HG03571 (cell line): ENCODE results near the gene FAM43A.

Experiments
- ATAC-seq: cut with Tn5 transposase; IDR thresholded peaks from one replicate; pipeline ENCODE4 v1.9.1; 2021; ENCODE audit not compliant: unreplicated experiment

Gene FAM43A

DNA sequence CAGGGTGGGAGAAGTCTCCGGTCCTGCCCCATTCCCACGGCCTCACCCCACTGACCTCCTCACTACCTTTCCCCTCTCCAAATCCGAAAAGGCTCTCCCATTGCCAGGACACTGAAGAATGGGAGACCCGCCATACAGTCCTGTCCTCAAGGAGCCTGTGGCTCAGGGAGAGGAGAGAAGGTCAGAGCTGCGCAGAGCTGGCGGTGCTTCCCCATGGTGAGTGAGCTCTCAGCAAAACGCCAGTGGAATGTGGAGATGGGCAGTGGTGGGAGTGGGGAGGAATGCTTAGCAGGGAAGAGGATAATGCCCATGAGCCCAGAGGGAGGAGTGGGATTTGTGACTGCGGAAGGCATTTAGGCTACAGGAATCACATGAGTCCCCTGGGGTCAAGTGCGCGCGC, 20.1 kb downstream of the FAM43A start:
- no peak for ATAC-seq

DNA sequence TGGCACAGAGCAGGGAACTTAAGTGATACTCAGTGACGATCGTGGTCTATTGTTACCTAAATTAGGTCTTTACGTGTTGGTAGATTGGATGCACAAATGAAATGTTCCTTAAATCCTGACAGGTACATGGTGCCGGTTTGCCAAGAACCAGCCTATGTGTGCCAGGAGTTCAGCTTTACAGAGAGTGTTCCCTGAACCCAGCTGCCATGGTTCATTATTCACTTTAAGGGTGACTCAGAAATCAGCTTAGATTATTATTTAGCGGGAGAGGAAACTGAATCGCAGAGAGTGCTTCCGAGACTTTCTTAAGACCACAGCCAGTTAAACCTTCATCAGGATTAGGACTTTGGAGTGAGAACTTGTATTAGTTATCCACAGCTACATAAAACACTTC, 21.5 kb downstream of the FAM43A start:
- no peak for ATAC-seq

GRCh38 chr3:194711286-194711685, 25.6 kb downstream of the FAM43A start:
- ATAC-seq, result no peak

DNA sequence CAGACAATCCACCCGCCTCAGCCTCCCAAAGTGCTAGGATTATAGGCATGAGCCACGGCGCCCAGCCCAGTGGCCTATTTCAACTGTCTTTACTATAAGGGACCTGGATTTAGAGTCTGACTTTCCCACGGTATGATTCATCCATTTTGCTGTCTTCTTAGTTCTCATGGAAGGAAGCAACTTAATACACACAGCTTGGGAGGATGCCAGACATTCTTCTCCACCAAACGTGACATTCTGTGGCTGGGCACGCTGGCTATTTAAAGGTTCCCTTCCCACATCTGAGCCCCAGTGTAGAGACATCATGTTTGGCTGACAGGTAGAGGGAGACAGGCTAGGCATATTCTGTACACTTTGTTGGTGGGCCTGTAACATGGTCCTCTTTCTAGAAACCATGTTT, 26.2 kb downstream of the FAM43A start:
- ATAC-seq, result no peak

GRCh38 chr3:194713299-194714136, 27.8 kb downstream of the FAM43A start:
- ATAC-seq, result no peak

GRCh38 chr3:194714137-194714455, 28.4 kb downstream of the FAM43A start:
- no peak for ATAC-seq

DNA sequence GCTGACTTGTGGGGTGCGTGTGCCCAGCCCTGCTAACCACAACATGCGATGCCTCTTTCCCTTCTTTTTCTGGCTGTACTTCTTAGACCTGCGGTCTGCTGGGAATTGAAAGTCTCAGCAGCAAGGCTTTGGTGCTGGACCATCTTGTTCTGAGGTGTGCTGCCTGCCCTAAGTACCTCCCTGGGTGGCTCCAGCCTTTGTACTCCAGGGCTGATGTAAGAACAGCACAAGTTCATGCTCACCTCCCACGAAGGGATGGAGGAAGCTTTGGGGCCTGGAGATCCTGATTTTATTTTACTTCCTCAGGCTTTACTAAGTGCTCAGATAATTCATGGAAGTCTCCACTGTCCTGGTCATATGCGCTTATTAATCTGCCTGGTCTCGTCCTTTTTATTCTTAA, 28.9 kb downstream of the FAM43A start:
- ATAC-seq, result no peak

GRCh38 chr3:194715022-194715800, 29.5 kb downstream of the FAM43A start:
- no peak for ATAC-seq

DNA sequence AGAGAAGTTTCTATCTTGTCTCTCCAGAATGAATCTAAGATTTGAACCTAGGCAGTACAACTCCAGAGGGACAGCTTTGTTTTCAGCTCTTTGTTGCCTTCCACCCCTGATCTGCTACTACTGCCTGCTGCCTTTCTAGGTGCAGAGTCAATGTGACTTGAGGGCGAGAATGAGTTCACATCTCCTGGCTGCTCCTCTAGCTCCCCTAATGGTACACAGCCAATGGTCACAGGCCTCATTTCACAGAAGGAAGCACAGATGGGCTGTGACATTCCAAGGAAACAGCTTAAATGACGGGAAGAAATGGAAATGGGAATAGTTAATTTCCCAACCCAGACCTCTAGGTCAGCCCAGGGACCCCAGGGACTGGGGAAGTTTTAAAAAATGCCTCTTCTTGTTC, 32.4 kb downstream of the FAM43A start:
- no peak for ATAC-seq

DNA sequence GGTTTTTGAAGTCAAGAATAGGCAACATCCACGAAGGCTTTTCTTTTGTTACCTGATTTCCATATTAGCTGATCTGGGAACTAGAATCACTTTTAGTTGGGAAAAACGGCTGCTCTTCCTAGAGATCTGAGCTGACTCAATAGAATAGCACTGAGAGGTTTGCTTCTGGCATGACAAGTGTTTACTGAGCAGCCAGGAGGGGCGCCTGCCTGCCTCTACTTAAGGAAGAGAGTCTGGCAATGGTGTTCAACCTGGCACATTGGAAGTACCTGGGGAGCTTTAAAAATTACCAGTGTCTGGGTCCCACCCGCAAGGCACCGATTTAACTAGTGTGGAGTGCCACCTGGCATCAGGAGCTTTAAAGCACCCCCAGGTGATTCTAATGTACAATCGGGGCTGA, 34.4 kb downstream of the FAM43A start:
- no peak for ATAC-seq

GRCh38 chr3:194723846-194724618, 38.3 kb downstream of the FAM43A start:
- no peak for ATAC-seq

GRCh38 chr3:194725346-194725745, 39.7 kb downstream of the FAM43A start:
- no peak for ATAC-seq

- no peak for ATAC-seq
Observed at GRCh38 chr3:194727435-194728128, 41.9 kb downstream of the FAM43A start.

DNA sequence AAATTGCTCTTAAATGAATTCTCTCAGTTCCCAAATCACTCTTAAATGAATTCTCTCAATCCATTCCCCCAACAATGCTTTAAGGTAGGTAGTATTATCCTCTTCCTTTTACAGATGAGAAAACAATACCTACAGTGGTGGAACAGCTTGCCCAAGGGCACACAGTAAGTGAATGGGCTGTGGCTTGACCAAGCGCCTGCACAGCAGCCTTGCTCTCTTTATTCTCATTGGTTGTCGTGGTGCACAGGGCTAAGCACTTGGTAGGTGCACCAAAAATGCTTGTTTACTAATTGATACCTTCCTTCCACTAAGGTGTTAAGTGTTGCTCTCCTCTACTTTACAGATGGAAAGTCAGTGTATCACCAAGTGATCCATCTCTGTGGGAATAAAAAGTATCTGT, 43.3 kb downstream of the FAM43A start:
- no peak for ATAC-seq

DNA sequence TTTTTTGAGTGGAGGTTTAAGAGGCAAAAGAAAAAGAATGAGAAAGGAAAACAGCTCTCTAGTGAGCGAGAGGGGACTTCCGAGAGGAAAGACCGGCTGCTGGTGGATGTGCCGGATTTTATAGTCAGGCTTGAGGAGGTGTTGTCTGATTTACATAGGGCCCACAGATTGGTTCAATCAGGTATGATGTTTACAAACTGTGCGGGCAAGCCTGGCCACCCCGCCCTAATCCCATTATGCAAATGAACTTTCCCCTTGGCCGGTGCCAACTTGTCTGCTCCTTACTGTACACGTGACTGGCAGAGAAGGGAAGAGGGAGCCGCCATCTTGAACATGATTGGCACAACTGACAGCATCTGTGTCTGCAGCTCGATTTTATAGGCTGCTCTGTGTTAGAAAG, 44.7 kb downstream of the FAM43A start:
- no peak for ATAC-seq

DNA sequence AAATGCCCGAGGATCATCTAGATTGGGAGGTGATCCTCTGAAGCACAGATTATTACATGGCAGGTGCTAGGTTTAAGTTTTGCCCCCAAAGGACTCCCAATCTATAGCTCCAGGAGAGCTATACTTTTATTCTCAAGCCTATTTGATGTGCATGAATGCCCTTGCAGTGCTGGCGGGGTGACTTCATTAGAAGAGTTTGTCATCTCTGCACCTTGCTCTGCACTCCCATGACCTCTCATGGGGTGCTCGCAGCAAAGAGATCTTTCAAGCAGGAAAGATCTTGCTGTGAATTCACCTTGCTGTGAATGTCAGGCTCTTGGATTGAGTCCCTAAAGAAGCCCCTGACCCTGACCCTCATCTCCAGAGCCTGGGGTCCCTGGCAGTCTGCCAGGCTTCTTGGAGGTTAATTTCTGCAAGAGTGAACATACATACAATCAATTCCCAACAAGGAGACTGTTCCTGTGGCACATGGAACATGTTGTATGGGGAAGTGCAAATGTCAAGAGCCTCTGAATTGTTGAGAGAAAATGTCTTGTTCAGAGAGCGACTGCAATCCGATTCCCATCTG, 45.9 kb downstream of the FAM43A start:
- no peak for ATAC-seq

DNA sequence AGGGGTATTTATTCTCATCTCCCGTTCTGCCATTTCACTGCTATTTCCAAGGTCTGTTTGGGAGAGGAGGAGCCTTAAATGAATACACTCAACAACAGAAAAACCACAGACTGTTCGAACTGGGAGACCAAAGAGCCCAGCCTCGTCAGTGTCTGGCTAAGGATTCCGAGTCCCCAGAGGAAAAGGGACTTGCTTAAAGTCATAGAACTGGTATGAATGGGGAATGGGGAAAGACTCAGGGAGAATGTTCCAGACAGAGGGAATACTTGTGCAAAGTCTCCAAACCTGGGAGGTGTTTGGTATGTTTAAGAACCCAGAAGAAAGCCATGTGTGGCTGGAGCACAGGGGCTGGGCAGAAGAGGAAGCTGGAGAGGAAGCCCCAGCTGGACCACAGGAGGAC, 46.9 kb downstream of the FAM43A start:
- no peak for ATAC-seq

GRCh38 chr3:194736277-194736895, 50.7 kb downstream of the FAM43A start:
- no peak for ATAC-seq

GRCh38 chr3:194736896-194737600, 51.4 kb downstream of the FAM43A start:
- no peak for ATAC-seq
